GM19324 (cell line): ENCODE measurements around the gene CHN1.

ENCODE experiments used
- ATAC-seq: cut with Tn5 transposase; IDR thresholded peaks from one replicate; pipeline ENCODE4 v1.9.1; 2021; ENCODE audit warnings: mild to moderate bottlenecking, moderate library complexity; ENCODE audit not compliant: unreplicated experiment, low FRiP score

The CHN1 gene, protein sequence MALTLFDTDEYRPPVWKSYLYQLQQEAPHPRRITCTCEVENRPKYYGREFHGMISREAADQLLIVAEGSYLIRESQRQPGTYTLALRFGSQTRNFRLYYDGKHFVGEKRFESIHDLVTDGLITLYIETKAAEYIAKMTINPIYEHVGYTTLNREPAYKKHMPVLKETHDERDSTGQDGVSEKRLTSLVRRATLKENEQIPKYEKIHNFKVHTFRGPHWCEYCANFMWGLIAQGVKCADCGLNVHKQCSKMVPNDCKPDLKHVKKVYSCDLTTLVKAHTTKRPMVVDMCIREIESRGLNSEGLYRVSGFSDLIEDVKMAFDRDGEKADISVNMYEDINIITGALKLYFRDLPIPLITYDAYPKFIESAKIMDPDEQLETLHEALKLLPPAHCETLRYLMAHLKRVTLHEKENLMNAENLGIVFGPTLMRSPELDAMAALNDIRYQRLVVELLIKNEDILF

DNA sequence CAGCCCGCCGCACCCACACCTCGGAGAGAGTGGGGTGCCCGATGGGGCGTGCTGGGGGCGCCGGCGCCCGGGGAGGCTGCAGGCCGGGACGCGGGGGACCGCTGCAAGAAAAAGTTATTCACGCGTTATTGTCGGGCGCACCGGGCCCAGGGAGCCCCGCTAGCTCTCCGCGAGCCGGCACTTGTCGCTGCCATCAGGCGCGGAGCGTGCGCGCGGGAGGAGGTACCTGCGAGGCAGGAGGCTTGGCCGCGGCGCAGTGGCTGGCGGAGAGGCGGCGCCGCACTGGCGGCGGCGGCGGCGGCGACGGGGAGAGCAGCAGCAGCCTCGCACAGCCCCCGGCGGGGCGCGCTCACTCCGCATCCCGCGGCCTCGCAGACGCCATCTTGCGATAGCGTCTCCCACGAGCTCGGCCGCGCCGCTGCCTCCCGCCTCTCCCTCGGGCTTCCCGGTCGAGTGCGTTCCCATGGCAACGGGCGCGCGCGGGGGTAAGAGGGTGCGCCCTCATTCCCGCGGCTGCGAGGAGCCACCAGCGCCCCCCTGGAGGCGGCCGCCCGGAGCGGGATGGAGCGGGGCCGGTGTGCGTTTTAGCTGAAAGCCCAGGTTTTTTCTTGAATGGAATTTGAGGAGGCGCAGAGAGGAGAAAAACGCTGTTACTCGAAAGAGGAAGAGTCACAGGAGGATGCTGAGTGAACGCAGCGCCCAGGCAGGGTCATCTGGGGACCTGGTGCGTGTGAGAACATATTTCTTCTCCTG, at the start of gene CHN1:
CHN1 (minus strand) TSS at position 402 of the 753 bp plus-strand sequence. CDS start 469 bp downstream, outside the sequence.
- peak; percentile 68 for ATAC-seq

DNA sequence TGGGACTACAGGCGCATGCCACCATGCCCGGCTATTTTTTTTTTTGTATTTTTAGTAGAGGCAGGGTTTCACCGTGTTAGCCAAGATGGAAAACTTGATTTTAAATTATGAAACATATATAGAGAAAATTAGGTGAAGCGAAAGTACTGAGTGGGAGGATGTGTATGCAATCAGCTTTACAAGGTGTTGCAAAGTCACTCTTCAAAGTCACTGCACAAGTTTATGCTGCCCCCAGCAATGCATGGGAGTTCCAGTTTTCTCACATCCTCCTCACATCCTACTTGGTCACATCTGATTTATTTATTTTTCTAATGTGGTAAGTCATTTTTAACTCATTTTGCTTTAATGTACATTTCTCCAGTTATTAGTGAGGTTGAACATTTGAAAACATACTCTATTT, 49.2 kb upstream of the CHN1 start:
- ATAC-seq, result no peak

DNA sequence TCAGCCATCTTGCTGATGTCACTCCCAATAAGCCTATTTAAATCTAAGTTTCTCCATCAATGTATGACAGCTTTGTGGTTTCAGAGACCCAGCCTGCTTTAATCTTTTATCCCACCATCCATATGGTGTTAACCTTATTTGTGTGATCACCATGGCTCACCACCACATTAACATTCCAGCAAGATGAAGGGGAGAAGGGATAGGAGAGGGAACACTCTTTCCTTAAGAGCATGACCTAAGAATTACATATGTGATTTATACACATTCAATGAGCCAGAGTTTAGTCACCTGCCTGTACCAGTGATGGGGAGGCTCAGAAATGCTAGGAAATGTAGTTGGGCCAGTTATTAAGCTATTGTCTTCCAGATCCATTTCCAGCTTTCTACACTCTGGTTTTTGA, 44.5 kb upstream of the CHN1 start:
- ATAC-seq, result no peak

DNA sequence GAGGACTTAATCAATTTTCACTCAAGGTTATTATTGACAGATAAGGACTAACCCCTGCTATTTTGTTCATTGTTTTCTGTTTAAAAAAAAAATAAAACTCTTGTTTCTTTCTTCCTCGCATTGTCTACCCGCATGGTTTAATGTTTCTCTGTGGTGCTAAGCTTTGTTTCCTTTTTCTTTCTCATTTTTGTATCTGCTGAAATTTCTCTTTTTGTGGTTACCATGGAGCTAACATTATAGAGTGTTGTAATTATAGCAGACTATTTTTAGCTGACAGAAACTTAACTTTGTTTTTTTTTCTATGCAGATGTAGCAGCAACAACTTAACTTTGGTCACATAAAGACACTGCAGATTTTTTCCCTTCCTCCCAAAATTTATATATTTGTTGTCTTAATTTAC, 43.1 kb upstream of the CHN1 start:
- no peak for ATAC-seq

DNA sequence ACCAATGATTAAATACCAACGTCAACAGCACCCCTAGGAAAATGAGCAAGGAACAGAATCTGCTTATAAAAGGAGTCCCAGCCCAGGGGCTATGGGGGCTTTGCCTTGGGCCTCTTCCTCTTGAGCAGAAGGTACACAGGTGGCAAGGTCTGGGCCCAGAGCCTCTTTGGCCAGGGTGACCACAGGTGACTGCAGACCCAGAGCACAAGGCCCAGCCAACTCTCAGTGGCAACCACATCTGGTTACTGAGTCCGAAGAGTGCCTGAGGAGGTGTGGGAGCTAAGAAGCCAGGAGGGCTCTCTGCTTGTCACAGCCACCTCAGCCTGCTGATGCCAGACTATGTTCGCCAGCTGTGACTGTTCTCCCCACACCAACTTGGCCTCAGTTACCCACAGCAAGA, 34.3 kb upstream of the CHN1 start:
- ATAC-seq, result no peak

DNA sequence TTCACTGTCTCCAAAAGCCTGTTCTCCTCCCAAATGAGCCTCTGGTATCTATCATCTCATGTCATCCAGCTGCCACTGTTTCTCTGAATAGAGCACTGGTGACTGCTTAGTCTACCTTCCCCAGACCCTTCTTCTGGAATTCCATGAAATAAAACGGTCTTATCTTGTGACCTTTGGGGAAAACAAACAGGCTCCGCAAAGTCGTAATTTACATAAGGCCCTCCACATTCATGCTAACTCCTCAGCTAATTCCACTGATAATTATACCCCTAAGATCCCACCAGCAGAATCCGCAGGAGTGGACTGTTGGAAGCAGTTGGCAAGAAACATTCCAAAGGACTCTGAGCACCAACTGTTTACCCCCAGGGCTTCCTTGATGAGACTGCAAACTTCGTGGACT, 33.9 kb upstream of the CHN1 start:
- ATAC-seq, result no peak

DNA sequence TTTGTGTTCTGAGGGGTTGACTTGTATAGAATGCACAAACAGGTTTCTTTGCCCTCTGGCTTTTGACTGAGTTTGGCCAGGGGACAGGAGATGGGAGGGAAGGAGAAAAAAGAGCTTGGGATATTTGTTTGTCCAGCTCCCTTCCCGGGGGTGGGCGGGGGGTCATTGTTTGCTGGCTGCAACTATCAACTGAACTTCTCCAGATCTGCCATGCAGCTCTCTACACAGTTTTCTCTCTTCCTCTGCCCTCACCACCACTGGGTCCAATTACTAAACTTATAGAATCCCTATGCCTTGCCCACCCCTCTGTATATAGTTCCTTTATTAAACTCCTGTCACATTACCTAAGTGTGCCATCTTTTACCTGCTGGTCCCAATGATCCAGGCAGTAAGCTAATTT, 32.8 kb upstream of the CHN1 start:
- no peak for ATAC-seq

DNA sequence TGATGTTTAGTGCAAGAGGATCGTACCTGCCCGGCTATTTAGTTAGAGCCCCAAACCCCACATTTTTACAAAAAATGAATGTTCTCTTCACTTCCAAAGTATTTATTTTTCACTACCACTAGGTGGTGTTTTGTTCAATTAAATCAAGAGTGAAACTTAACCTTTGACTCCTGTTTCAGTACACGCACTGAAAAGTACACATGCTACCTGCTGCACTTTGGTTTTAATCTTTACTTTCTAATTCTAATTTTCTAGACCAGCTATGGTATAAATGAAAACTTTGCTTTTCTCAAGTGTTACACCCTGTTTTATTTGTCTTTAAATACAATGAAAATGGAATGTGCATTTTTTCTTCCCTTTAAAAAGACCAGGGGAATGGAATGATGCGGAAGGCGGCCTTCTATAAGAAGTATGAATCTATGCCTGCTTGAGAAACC, 31.4 kb upstream of the CHN1 start:
- no peak for ATAC-seq

DNA sequence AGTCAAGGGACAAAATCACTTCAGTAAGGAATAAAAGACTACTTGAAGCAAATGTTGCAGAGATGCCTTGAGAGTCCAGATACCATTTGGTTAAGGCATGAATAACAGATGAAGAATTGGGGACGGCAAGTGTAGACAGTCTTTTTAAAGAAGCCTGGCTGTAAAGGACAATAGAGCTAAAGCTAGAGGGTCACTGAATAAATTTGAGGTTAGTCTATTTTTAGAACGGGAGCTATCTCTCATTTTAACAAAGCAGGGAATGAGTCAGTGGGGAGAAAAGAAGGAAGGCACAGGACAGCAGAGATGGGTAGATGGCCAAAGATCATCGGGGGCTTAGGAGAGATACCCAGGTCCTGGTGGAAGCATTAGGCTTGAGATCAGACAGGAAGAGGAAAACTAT, 30.6 kb upstream of the CHN1 start:
- no peak for ATAC-seq

DNA sequence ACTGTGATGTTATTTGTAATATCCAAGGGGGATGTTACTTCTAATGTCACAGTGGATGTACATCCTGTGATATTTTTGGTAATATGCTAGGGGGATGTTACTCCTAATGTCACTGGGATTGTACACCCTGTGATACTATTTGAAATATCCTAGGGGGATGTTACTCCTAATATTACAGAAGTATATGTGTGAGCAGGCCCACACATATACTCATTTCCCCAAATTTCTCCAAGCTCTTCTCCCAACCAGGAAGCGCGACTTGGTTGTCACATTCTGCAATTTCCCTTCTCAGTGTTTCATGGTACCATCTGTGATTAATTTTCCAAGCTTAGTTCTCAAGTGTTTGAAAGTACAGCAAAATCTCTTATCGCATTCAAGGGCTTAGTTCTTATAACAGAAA, 29.5 kb upstream of the CHN1 start:
- ATAC-seq, result no peak

DNA sequence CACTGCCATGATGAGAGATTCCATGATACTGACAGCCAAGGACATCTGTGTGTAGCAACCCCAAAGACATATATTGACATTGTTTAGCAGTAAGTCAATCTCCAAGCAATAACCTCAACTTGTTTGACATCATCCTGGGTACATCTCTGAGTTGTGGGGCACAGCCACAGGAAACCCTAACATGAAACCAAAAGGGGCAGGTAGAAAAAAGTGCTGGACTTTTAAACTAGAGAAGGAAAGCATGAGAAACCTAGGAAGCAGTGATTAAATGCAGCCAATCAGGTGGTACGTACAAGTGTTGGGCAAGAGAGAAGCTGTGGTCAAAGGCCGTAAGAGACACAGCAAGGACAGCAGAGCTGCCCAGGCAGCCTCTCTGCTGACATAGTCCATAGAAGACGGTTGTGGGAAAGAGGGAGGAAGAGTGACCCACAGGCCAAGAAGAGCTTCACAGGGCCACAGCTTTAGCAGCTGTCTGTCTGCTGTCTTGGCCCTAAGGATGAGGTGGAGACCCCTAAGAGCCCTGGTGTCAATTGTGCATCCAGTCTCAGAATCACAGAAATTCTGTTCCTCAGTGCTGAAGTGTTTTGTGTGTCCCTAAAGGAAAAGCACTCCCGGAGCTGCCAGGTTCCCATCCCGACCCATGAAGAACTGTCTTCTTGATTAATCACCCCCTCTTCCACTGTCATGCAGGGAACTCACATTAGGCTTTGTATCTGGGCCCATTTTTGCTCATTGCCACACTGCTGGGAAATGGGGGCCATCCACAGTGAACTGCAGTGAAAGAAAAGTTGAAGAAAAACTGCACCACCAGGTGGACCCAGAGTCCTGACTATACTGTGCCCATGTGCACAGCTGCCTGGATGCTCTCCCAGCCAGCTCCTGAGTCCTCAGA, 25.4 kb upstream of the CHN1 start:
- no peak for ATAC-seq

DNA sequence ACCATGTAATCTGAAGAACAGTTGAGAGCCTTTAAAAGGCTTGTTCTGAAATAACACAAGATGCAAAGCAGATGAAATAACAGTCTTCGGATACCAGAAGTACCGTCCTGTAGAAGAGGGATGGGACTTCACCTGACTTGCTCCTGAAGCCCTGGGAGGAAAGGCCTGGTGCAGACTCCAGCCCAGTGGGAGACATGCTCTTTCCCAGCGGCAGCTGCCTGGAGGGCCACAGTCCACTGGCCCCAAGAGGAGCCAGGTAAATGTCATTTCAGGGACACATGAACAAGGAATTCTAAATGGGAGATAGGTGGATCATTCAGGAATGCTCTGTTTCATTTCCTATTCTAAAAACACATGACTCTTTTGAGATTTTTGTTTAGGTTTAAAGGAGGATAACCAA, 22.6 kb upstream of the CHN1 start:
- ATAC-seq, result no peak

DNA sequence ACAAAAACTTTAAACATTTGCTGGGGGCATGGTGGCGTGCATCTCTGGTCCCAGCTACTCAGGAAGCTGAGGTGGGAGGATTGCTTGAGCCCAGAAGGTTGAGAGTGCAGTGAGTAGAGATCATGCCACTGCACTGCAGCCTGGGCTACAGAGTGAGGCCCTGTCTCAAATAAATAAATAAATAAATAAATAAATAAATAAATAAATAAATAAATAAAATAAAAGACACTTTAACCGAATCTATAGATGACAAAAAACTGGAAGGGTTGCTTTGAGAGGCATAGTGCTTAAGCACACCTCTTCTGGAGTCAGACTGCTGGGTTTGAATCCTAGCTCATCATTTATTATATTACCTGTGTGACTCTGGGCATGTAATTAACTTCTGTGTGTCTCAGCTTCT, 21.2 kb upstream of the CHN1 start:
- ATAC-seq, result no peak

DNA sequence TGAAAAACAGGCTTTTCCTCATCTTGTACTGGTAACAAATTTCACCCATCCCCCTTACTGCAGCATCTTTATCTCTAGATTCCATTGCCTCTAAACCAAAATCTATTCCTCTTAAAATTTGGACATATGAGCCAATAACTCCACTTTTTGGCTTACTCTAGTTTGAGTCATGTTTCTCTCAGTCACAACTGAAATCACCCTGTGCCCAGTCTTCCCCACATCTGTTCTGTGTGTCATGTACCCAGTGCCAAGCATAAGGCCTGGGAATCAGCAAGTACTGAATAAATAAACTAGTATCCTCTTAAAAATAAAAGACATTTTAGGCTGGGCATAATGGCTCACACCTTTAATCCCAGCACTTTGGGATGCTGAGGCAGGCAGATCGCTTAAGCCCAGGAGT, 20.8 kb upstream of the CHN1 start:
- no peak for ATAC-seq

DNA sequence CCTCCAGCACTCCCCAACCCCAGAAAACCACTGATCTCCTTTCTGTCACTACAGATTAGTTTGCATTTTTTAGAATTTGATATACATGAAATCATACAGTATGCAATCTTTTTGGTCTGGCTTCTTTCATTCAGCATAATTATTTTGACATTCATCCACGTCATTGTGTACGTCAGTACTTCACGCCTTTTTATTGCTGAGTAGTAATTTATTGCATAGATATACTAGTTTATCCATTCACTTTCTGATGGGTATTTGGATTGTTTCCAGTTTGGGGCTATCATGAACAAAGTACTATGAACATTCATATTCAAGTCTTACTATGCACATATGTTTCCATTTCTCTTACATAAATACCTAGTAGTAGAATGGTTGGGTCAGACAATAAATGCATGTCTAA, 20.1 kb upstream of the CHN1 start:
- no peak for ATAC-seq

DNA sequence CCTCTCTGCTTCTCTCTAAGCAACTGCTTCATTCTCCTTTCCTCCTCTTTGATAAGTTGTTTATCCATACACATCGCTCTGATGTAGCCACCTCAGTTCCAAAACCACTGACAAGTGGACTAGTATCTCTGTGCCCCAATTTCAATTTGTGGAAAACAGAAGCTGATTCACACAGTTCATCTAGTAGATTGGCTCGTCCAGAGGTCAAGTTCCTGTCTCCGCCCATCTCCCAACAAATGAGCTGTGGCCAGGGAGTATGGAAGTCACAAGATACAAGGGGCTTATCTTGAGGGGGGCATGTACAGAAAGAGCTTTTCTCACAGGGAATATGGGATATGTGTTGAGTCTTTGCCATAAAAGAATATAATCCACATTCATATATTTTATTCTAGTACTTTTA, 17.7 kb upstream of the CHN1 start:
- ATAC-seq, result no peak

DNA sequence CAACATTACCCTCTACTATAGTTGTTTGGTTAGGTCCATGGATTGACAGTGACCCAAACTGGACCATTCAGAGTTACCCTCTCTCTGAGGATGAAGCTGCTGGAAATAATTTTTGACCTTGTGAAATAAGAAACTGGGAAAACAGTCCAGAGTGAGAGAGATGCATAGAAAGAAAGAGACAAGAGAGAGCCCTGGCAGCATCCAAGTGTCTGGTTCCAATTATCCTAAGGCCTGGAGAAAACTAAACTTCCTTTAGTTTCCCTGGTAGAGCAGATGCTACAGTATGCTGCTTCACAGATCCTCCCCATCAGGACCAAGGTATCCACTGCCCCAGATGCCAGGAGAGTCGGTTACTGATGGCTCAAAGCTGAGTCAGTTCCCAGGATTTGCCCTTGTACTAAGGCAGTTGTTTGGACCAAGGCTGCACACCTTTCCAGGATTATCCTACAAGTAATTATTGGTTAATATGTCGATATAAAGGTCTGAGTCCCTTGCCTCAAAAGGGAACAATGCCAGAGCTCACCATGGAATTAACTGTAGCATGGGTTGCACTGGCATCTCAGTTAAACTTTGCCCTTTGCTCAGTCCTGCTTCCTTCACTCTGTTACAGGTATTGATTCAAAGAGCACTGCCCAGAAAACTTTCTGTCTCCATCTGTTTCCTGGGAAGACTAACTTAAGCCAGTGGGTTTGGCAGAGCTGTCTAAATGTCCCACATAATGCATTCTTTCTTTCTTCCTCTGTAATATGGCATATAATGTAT, 14.6 kb upstream of the CHN1 start:
- no peak for ATAC-seq

DNA sequence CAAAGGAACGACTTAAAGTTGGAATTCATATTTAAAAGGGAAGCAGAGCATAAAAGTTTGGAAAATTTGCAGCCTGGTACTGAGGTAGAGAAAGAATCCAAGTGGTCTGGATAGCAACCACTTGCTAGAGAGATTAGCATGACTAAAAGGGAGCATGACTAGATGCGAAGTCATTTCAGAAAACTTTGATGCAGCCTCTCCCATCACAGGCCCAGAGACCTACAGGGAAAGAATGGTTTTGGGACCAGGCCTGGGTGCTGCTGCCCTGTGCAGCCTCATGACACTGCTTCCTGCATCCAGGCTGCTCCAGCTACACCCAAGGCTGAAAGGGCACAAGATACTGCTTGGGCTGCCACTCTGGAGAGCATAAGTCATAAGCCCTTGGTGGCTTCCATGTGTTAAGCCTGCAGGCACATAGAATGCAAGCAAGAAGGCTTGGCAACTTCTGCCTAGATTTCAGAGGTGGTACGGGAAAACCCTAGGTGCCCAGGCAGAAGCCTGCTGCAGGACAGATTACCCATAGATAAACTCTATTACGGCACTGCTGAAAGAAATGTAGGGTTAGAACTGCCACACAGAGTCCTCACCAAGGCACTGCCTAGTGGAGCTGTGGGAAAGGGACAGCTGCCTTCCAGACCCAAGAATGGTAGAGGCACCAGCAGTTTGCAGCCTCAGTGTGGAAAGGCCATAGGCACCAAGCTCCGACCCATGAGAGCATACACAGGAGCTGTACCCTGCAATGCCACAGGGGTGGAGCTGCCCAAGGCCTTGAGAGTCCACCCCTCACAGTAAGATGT, 12.6 kb upstream of the CHN1 start:
- no peak for ATAC-seq

DNA sequence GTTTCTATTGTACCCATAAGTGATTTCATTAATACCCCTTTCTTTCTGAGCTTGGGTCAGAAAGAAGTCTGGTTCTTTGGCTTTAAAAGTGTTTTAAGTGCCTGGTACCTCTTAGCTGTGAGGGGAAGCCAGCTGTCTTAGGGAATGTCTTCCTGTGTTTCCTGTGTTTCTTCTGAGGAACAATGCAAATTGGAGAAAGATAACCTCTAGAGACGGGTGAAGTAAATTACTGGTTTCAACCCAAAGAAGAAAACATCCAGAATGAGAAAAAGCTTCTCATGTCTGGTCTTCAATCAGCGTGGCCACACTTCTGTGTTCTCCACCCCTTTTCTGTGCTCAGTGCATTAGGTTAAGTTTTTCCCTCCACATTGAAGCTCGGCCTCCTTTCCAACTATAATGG, 10.2 kb upstream of the CHN1 start:
- no peak for ATAC-seq
